HepG2 (cell line): Measurements from ENCODE around the gene CLIC1. TPM values are rescaled to one million over a fixed set of nuclear protein-coding genes. Genes with fewer than 3 reads are reported as not detected.

Experiments
- ATF7-NPFF ChIP-seq: sonication (generic); formaldehyde crosslinking; IDR thresholded peaks from 2 replicates; pipeline ENCODE4 v1.8.1; 2023; ENCODE audit warnings: mild to moderate bottlenecking, low read depth, missing genetic modification reagents, moderate library complexity
- CAMTA2 ChIP-seq: sonication (generic); formaldehyde crosslinking; IDR thresholded peaks from 2 replicates; pipeline ENCODE4 v1.4.0; 2020; ENCODE audit warnings: mild to moderate bottlenecking, missing genetic modification reagents, borderline replicate concordance
- CBX1 ChIP-seq: IDR thresholded peaks from one replicate; pipeline ENCODE4 v1.6.1; 2016; ENCODE audit warnings: antibody characterized with exemption, low read depth
- DNMT1 ChIP-seq: sonication (generic); formaldehyde crosslinking; IDR thresholded peaks from 2 replicates; pipeline ENCODE4 v1.5.1; 2020; ENCODE audit warnings: mild to moderate bottlenecking, missing genetic modification reagents
- ELF3 ChIP-seq: IDR thresholded peaks from 2 replicates; pipeline ENCODE4 v1.6.1; 2016; ENCODE audit warnings: missing genetic modification reagents, missing compliant biosample characterization
- MYC ChIP-seq: sonication (generic); formaldehyde crosslinking; IDR thresholded peaks from 2 replicates; pipeline ENCODE4 v1.9.0; 2021; ENCODE audit warnings: missing genetic modification reagents, borderline replicate concordance
- NFIC ChIP-seq: IDR thresholded peaks from 2 replicates; pipeline ENCODE4 v1.6.1; 2012; ENCODE audit warnings: mild to moderate bottlenecking, low read length, inconsistent platforms
- NR2F6 ChIP-seq, 2 experiments: IDR thresholded peaks; 2 replicates each; pipeline ENCODE4 v1.6.1; 2016; ENCODE audit warnings: antibody characterized with exemption in 1 of 2, mild to moderate bottlenecking in 1 of 2
- SALL2 ChIP-seq: sonication (generic); formaldehyde crosslinking; IDR thresholded peaks from 2 replicates; pipeline ENCODE4 v1.8.1; 2023; ENCODE audit warnings: mild to moderate bottlenecking, missing genetic modification reagents, inconsistent platforms
- U2AF1 ChIP-seq: fragments of 200-400 bp; formaldehyde crosslinking; optimal IDR thresholded peaks from 2 replicates; pipeline ENCODE3; 2017; ENCODE audit warnings: mild to moderate bottlenecking, low read depth, low read length
- WIZ ChIP-seq: sonication (generic); formaldehyde crosslinking; IDR thresholded peaks from 2 replicates; pipeline ENCODE4 v1.5.1; 2020; ENCODE audit warnings: mild to moderate bottlenecking, missing genetic modification reagents
- ZFAT ChIP-seq: sonication (generic); formaldehyde crosslinking; conservative IDR thresholded peaks from 2 replicates; pipeline ENCODE4 v1.8.1; 2023; ENCODE audit warnings: missing genetic modification reagents, inconsistent platforms
- ZNF121 ChIP-seq: sonication (generic); formaldehyde crosslinking; IDR thresholded peaks from 2 replicates; pipeline ENCODE4 v1.5.0; 2020; ENCODE audit warnings: mild to moderate bottlenecking, missing genetic modification reagents
- ZNF3 ChIP-seq: IDR thresholded peaks from 2 replicates; pipeline ENCODE4 v1.7.0; 2017; ENCODE audit warnings: inconsistent platforms
- ZNF607 ChIP-seq: sonication (generic); formaldehyde crosslinking; IDR thresholded peaks from 2 replicates; pipeline ENCODE4 v1.5.1; 2020; ENCODE audit warnings: missing genetic modification reagents, mild to moderate bottlenecking, borderline replicate concordance
- ZNF678 ChIP-seq: sonication (generic); formaldehyde crosslinking; IDR thresholded peaks from 2 replicates; pipeline ENCODE4 v1.4.0; 2020; ENCODE audit warnings: mild to moderate bottlenecking, missing genetic modification reagents
- ZNF790 ChIP-seq: sonication (generic); formaldehyde crosslinking; IDR thresholded peaks from 2 replicates; pipeline ENCODE4 v1.8.0; 2022; ENCODE audit warnings: missing genetic modification reagents, mild to moderate bottlenecking, borderline replicate concordance
- polyA plus RNA-seq, 8 experiments: library from polyadenylated mRNA; depleted of rRNA in 3 of 8; stranded (reverse) in 7 of 8; unstranded in 1 of 8; fragments of >200 nt; fragmentation: Illumina TruSeq in 4 of 8; extraction: Trizol in 4 of 8; gene quantifications; 2 replicates each; pipeline versions ENCODE4 v1.2.1 to v1.2.3, GENCODE V29; 2011 to 2016; ENCODE audit warnings: low read depth in 4 of 8, missing spikeins in 1 of 8, mixed read lengths in 1 of 8; ENCODE audit not compliant: insufficient read depth in 1 of 8
- total RNA-seq, 5 experiments: library from RNA; depleted of rRNA; stranded (reverse); fragments of >200 nt; fragmentation: Illumina TruSeq; extraction: Trizol; gene quantifications; 2 replicates each; pipeline ENCODE4 v1.2.3, GENCODE V29; 2016; ENCODE audit warnings: low read depth in 1 of 5
- TF ChIP-seq, protein P1 (sequence below): IDR thresholded peaks from 2 replicates; pipeline ENCODE4 v1.6.1; 2016; ENCODE audit warnings: mild to moderate bottlenecking, missing biosample characterization, missing genetic modification reagents
- TF ChIP-seq, protein P2 (sequence below): sonication (generic); formaldehyde crosslinking; IDR thresholded peaks from 2 replicates; pipeline ENCODE4 v1.4.0; 2020; ENCODE audit warnings: missing genetic modification reagents, borderline replicate concordance
- TF ChIP-seq, protein P3 (sequence below): sonication (generic); formaldehyde crosslinking; IDR thresholded peaks from 2 replicates; pipeline ENCODE4 v1.5.0; 2020; ENCODE audit warnings: missing genetic modification reagents
- TF ChIP-seq, protein P4 (sequence below): sonication (generic); formaldehyde crosslinking; IDR thresholded peaks from 2 replicates; pipeline ENCODE4 v1.4.0; 2020; ENCODE audit warnings: low read depth, missing genetic modification reagents

The CLIC1 gene
- total and polyA plus RNA-seq, 2 of the 13 experiments (the other 11 are each of a cell fraction or from before 2014, with no cell fraction given), result 602 to 891 TPM

DNA sequence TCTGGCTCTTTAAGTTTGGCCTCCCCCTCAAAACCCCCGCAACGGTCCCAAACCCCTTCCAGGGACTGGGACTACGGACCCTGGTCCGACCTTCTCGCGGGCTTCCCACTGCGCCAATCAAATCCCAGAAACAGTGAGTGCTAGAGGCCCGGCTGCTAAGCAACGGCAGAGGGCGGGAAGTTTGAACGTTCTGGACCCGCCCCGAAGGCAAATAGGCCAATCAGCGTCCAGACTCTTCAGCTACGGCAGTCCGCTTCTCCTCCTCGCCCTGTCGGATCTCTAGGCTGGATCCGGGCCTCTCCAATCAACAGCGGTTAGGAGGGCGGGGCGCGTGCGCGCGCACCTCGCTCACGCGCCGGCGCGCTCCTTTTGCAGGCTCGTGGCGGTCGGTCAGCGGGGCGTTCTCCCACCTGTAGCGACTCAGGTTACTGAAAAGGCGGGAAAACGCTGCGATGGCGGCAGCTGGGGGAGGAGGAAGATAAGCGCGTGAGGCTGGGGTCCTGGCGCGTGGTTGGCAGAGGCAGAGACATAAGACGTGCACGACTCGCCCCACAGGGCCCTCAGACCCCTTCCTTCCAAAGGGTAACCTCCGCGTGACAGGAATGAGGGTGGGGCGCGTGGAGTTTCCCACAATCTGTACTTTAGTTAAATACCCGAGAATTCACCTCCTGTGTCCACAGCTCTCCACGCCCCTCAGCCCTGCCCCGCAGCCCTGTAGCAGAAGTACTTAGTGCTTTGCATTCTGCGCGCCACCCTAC is 3.5 kb upstream of the CLIC1 start, which contains the start of gene MSH5 (continued):
- TF ChIP-seq CAMTA2 (CRISPR knock-in tag), result peak; percentile 99
- TF ChIP-seq ATF7-NPFF (CRISPR knock-in tag), result peak; percentile 100
- no peak for TF ChIP-seq U2AF1
- peak; percentile 97 for TF ChIP-seq MYC (CRISPR knock-in tag)
- TF ChIP-seq ZNF790, result peak; percentile 84
- TF ChIP-seq, protein P1, sequence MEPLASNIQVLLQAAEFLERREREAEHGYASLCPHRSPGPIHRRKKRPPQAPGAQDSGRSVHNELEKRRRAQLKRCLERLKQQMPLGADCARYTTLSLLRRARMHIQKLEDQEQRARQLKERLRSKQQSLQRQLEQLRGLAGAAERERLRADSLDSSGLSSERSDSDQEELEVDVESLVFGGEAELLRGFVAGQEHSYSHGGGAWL (CRISPR knock-in tag), result peak; percentile 99
- TF ChIP-seq, protein P2, sequence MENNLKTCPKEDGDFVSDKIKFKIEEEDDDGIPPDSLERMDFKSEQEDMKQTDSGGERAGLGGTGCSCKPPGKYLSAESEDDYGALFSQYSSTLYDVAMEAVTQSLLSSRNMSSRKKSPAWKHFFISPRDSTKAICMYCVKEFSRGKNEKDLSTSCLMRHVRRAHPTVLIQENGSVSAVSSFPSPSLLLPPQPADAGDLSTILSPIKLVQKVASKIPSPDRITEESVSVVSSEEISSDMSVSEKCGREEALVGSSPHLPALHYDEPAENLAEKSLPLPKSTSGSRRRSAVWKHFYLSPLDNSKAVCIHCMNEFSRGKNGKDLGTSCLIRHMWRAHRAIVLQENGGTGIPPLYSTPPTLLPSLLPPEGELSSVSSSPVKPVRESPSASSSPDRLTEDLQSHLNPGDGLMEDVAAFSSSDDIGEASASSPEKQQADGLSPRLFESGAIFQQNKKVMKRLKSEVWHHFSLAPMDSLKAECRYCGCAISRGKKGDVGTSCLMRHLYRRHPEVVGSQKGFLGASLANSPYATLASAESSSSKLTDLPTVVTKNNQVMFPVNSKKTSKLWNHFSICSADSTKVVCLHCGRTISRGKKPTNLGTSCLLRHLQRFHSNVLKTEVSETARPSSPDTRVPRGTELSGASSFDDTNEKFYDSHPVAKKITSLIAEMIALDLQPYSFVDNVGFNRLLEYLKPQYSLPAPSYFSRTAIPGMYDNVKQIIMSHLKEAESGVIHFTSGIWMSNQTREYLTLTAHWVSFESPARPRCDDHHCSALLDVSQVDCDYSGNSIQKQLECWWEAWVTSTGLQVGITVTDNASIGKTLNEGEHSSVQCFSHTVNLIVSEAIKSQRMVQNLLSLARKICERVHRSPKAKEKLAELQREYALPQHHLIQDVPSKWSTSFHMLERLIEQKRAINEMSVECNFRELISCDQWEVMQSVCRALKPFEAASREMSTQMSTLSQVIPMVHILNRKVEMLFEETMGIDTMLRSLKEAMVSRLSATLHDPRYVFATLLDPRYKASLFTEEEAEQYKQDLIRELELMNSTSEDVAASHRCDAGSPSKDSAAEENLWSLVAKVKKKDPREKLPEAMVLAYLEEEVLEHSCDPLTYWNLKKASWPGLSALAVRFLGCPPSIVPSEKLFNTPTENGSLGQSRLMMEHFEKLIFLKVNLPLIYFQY, result no peak; the same call in 1 of the 2 replicates
- TF ChIP-seq ZNF121 (CRISPR knock-in tag), result peak; percentile 12; the same call in 1 of the 2 replicates
- TF ChIP-seq ZFAT (CRISPR knock-in tag), result no peak
- TF ChIP-seq, protein P3, sequence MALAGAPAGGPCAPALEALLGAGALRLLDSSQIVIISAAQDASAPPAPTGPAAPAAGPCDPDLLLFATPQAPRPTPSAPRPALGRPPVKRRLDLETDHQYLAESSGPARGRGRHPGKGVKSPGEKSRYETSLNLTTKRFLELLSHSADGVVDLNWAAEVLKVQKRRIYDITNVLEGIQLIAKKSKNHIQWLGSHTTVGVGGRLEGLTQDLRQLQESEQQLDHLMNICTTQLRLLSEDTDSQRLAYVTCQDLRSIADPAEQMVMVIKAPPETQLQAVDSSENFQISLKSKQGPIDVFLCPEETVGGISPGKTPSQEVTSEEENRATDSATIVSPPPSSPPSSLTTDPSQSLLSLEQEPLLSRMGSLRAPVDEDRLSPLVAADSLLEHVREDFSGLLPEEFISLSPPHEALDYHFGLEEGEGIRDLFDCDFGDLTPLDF (CRISPR knock-in tag), result peak; percentile 100
- TF ChIP-seq ZNF678 (CRISPR knock-in tag), result peak; percentile 98
- TF ChIP-seq SALL2 (CRISPR knock-in tag), result peak; percentile 71; the same call in 1 of the 2 replicates
- peak; percentile 72 for TF ChIP-seq CBX1
- TF ChIP-seq ZNF607 (CRISPR knock-in tag), result peak; percentile 97
- no peak for TF ChIP-seq NR2F6 (IDR thresholded peaks at IDR 0.05)
- peak; percentile 33; the same call in 1 of the 2 replicates for TF ChIP-seq NR2F6 (CRISPR knock-in tag; IDR thresholded peaks at IDR 0.05)
- TF ChIP-seq DNMT1 (CRISPR knock-in tag), result no peak
- TF ChIP-seq ZNF3, result no peak
- TF ChIP-seq, protein P4, sequence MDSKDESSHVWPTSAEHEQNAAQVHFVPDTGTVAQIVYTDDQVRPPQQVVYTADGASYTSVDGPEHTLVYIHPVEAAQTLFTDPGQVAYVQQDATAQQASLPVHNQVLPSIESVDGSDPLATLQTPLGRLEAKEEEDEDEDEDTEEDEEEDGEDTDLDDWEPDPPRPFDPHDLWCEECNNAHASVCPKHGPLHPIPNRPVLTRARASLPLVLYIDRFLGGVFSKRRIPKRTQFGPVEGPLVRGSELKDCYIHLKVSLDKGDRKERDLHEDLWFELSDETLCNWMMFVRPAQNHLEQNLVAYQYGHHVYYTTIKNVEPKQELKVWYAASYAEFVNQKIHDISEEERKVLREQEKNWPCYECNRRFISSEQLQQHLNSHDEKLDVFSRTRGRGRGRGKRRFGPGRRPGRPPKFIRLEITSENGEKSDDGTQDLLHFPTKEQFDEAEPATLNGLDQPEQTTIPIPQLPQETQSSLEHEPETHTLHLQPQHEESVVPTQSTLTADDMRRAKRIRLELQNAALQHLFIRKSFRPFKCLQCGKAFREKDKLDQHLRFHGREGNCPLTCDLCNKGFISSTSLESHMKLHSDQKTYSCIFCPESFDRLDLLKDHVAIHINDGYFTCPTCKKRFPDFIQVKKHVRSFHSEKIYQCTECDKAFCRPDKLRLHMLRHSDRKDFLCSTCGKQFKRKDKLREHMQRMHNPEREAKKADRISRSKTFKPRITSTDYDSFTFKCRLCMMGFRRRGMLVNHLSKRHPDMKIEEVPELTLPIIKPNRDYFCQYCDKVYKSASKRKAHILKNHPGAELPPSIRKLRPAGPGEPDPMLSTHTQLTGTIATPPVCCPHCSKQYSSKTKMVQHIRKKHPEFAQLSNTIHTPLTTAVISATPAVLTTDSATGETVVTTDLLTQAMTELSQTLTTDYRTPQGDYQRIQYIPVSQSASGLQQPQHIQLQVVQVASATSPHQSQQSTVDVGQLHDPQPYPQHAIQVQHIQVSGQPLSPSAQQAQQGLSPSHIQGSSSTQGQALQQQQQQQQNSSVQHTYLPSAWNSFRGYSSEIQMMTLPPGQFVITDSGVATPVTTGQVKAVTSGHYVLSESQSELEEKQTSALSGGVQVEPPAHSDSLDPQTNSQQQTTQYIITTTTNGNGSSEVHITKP (CRISPR knock-in tag), result peak; percentile 44; the same call in 1 of the 2 replicates
- TF ChIP-seq NFIC, result no peak
- TF ChIP-seq ELF3 (CRISPR knock-in tag), result peak; percentile 47
- peak; percentile 84; the same call in 1 of the 2 replicates for TF ChIP-seq WIZ
